Epithelial cell of proximal tubule (primary cell): ENCODE data around the gene OR51A4. TPM values are rescaled to one million over a fixed set of nuclear protein-coding genes. Genes with fewer than 3 reads are reported as not detected.
A peak's percentile ranks its signal among the peaks of the same experiment; 100 is the strongest.

Experiments
- DNase-seq: peaks from one replicate; pipeline ENCODE4 v3.0.0-alpha.2; 2011; ENCODE audit warnings: low read depth
- H3K4me3 ChIP-seq: 2 replicates; pipeline ENCODE4 v1.5.1; 2011; ENCODE audit warnings: low read depth, mild to moderate bottlenecking, low read length
- CTCF ChIP-seq: conservative IDR thresholded peaks from 2 replicates; pipeline ENCODE4 v1.5.1; 2012; ENCODE audit warnings: low read depth, mild to moderate bottlenecking, low read length
- total RNA-seq: library from RNA; depleted of rRNA; stranded (reverse); fragments of >200 nt; gene quantifications from 2 replicates; pipeline ENCODE4 v1.2.3, GENCODE V29; 2015

The OR51A4 gene
- total RNA-seq, 1 donor from 2014 or later = not detected

DNA sequence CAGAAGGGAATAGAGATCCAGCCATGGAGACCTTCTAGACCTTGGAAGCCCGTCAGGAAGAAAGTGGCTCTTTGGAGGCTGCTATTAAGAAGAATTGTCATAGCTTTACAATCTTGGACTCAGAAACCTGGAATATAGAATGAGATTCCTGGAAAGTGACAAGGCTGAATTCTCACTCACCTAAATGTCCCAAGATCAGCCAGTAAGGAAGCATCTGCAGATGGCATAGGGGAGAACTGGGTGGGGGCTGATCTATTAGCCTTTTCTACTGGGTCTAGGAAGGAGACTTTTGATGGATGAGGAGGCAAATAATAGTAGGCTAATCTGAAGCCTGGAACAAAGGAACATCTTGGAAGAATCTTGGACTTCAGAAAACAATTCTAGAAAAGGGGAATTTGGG, 23.2 kb downstream of the OR51A4 start, which contains the start of gene OR51G1:
OR51G1 (minus strand) TSS at position 101 of the 400 bp plus-strand sequence; CDS start at position 101, 0 bp downstream.
- DNase-seq = no peak
- H3K4me3 ChIP-seq = no peak within 1 kb of the TSS
- TF ChIP-seq CTCF = no peak

- TF ChIP-seq CTCF = no peak
- no peak for DNase-seq
- H3K4me3 ChIP-seq = no peak overlapping the region
These were observed 25.1 kb downstream of the OR51A4 start for GRCh38 chr11:4922304-4922703.

GRCh38 chr11:4921796-4922195, 25.6 kb downstream of the OR51A4 start:
- DNase-seq = no peak

GRCh38 chr11:4919250-4919649, 28.2 kb downstream of the OR51A4 start, which contains the start of gene OR51G2:
TSS of gene OR51G2 (minus strand) at chr11:4919350. CDS start at chr11:4915663, 3,687 bp downstream.
- TF ChIP-seq CTCF = no peak

More at GRCh38 chr11:4921796-4922195, 25.6 kb downstream of the OR51A4 start:
- TF ChIP-seq CTCF = no peak
- H3K4me3 ChIP-seq = no peak overlapping the region

DNA sequence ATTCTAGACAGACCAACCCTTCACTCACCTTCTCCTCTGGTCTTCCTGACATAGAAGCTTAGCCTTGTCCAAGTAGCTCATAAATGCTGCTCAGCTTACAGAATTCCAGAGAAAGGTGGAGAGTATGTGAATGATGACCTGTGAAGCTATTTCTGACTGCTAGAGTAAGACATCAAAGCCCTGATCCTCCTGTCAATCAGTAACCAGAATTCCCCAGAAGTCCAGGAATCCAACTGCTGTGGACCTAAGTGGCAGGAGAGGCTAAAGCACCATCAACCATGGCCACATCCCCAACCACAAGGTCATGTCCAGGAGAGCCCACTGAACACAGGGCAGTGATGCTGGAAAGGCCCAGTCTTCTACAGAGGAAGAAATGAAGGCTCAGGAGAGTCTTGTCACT, 30.8 kb downstream of the OR51A4 start:
- DNase-seq = peak; percentile 62
- H3K4me3 ChIP-seq = no peak overlapping the region
- TF ChIP-seq CTCF = no peak

More at GRCh38 chr11:4919250-4919649, 28.2 kb downstream of the OR51A4 start, which contains the start of gene OR51G2:
- no peak within 1 kb of the TSS for H3K4me3 ChIP-seq
- DNase-seq = no peak

- no peak for DNase-seq
- no peak within 1 kb of the TSS for H3K4me3 ChIP-seq
- TF ChIP-seq CTCF = no peak
These were observed 43.9 kb downstream of the OR51A4 start, which contains the start of gene OR51A7 for GRCh38 chr11:4903484-4903883. TSS of gene OR51A7 (plus strand) at chr11:4903783. CDS start at chr11:4907370, 3,587 bp downstream.

Other genes with a start within 250 kb of the OR51A4 start
- not detected in 2 replicates for gene OR51E2, start 249.8 kb downstream of the OR51A4 start, total RNA-seq
- gene MMP26, start 242.8 kb downstream of the OR51A4 start, total RNA-seq = not detected in 2 replicates
- not detected in 2 replicates for gene OR51F1, start 177.7 kb downstream of the OR51A4 start, total RNA-seq
- gene OR52R1, start 143.2 kb downstream of the OR51A4 start, total RNA-seq = not detected in 2 replicates
- gene OR51F2, start 126.3 kb downstream of the OR51A4 start, total RNA-seq = not detected in 2 replicates
- gene OR51S1, start 98.4 kb downstream of the OR51A4 start, total RNA-seq = not detected in 2 replicates
- not detected in 2 replicates for gene OR51T1, start 65.7 kb downstream of the OR51A4 start, total RNA-seq
- gene OR51A7, start 43.8 kb downstream of the OR51A4 start, total RNA-seq = not detected in 2 replicates
- gene OR51G2, start 28.3 kb downstream of the OR51A4 start, total RNA-seq = not detected in 2 replicates
- gene OR51G1, start 23.3 kb downstream of the OR51A4 start, total RNA-seq = not detected in 2 replicates
- not detected in 2 replicates for gene OR51A2, start 8.1 kb upstream of the OR51A4 start, total RNA-seq
- gene OR51L1, start 47.2 kb upstream of the OR51A4 start, total RNA-seq = not detected in 2 replicates
- gene OR52J3, start 98.9 kb upstream of the OR51A4 start, total RNA-seq = not detected in 2 replicates
- gene OR52E2, start 112.0 kb upstream of the OR51A4 start, total RNA-seq = not detected in 2 replicates
- gene OR52E1, start 122.0 kb upstream of the OR51A4 start, total RNA-seq = not detected in 2 replicates
- gene OR52A5, start 190.8 kb upstream of the OR51A4 start, total RNA-seq = not detected in 2 replicates
- gene OR52A1, start 207.2 kb upstream of the OR51A4 start, total RNA-seq = not detected in 2 replicates